Limb (tissue), 2 donors: ENCODE measurements around the gene KCNH4.

Source experiments
- DNase-seq, 2 donors: peaks; one replicate each; pipeline ENCODE4 v3.0.0-alpha.2; 2016; ENCODE audit errors: extremely low spot score in 2 of 2

Gene KCNH4

DNA sequence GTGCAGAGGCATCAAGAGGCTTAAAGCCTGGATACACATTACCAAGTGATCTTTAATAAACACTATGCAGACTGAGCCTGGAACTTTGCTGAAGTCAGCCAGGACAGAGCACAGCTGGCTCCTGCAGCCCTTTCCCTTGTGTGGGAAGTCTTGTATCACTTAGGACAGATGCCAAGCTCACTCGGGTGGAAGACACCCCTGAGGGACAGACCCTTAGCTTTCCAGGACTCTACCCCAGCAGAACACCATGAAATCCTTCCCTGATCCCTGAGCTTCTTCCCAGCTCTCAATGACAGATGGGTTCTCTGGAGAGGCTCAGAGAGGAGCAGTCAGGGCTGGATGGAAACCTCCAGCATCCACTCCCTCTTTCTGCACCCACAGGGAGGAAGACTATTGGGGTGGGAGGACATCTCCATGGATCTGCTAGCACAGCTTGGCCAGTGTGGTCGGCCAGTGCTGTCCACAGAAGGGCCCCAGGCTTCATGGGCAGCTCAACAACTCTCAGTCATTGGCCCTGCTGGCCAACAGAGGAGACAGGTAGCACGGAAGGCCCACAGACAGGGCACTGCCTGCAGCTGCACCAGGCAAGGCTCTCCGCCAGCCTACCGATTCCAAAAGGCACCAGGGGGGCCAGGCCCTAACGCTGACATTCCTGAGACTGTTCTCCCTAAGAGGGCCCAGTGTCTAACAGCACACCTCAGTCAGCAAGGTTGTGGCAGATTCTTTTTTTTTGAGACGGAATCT, 42.0 kb downstream of the KCNH4 start:
- DNase-seq: no peak

- DNase-seq: no peak
These were observed 44.3 kb downstream of the KCNH4 start for GRCh38 chr17:42136654-42137051.

- no peak for DNase-seq
These were observed 45.0 kb downstream of the KCNH4 start for GRCh38 chr17:42135664-42136653.

DNA sequence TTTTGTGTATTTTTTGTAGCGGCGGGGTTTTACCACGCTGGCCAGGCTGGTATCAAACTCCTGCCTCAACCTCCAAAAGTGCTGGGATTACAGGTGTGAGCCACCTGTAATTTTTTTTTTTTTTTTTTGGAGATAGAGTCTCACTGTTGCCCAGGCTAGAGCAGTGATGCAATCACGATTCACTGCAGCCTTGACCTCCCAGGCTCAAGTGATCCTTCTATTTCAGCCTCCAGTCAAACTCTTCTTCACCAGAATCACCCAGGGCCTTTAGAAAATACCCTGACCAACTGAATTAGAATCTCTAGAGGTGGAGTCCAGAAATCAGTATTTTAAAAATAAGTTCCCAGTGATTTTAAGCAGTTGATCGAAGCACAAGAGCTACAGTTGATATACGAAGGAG, 45.8 kb downstream of the KCNH4 start:
- no peak for DNase-seq

GRCh38 chr17:42133461-42134041, 47.4 kb downstream of the KCNH4 start:
- no peak for DNase-seq

DNA sequence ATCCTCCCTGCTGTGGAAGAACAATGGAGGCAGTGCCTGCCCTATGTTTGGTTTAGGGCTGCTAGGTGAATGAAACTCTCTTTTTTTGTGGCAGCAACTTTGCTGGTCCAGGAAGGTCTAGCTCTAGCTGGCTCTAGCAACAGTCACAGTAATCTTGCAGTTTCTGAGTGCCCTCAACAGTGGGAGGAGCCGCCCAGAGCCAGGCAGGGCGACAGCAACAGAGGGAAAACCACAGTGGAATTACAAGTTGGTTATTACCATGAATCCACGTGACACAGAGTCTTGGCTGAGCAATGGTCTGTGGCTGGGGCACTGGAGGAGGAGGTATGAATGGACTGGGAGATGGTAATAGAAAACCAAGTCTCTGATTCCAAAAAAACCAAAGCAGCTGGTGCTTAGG, 48.0 kb downstream of the KCNH4 start:
- no peak for DNase-seq

- DNase-seq: no peak
These were observed 48.9 kb downstream of the KCNH4 start for GRCh38 chr17:42131981-42132432.

DNA sequence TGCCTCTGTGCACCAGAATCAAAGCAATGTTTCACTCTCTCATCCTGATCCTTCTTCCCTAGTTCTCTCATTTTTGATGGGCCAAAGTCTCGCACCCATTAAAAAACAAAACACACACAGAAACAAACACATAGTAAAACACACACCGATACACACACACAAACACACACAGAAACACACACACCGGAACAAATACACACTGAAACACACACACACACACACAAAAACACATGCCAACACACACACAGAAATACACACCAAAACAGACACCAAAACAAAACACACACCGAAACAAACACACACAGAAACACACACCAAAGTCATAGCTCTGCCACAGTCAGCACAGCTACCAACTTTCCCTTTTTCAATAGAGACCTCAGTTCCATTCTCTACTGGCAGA, 49.7 kb downstream of the KCNH4 start:
- no peak for DNase-seq

- DNase-seq: no peak
These were observed 50.5 kb downstream of the KCNH4 start for GRCh38 chr17:42130310-42130936.

- DNase-seq: no peak
These were observed 51.7 kb downstream of the KCNH4 start for GRCh38 chr17:42129109-42129837.

DNA sequence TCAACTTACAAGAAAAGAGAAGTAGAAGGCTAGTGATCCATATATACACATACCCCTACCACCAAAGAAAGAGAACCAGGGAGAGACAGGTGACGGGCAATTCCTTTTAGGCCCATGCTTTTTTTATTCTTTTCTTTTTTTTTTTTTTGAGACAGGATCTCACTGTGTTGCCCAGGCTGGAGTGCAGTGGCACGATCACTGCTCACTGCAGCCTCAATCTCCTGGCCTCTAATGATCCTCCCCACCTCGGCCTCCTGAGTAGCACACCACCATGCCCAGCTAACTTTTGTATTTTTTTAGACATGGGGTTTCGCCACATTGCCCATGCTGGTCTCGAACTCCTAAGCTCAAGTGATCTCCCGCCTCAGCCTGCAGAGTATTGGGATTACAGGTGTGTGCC, 53.5 kb downstream of the KCNH4 start:
- no peak for DNase-seq

GRCh38 chr17:42126836-42127235, 54.1 kb downstream of the KCNH4 start:
- DNase-seq: no peak

- DNase-seq: no peak
These were observed 55.4 kb downstream of the KCNH4 start for GRCh38 chr17:42125565-42125964.

GRCh38 chr17:42124256-42124655, 56.7 kb downstream of the KCNH4 start:
- no peak for DNase-seq

DNA sequence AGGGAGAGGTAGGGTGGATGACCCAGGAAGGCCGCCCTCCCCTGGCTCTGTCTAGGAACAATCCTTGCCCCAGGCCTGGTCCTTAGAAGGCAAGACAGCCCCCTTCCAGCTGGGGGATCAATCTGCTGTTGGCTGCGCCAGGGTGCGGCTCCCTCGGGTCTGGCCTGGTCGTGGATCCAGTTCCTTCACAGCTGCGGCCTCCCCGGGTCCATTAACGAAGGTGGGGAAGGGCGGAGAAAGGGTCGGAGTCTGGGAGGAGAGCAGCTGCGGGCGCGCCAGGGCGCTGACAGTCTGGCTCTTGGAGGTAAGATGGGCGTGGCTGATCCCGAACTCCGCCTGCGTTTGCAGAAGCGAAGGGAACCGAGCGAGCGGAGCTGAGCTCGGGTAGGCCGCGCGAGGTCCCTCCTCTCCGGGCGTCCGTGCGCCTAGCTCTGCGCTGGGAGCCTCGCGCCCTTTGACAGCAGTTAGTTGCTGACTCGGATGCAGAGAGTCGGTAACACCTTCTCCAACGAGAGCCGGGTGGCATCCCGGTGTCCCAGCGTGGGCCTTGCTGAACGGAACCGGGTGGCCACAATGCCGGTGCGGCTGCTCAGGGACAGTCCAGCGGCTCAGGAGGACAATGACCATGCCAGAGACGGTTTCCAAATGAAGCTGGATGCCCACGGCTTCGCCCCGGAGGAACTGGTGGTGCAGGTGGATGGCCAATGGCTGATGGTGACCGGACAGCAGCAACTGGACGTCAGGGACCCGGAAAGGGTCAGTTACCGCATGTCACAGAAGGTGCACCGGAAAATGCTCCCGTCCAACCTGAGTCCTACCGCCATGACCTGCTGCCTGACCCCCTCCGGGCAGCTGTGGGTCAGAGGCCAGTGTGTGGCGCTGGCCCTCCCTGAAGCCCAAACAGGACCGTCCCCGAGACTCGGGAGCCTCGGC, 58.3 kb downstream of the KCNH4 start, which contains the start of gene HSPB9:
TSS of gene HSPB9 (plus strand) at position 434 of the 933 bp plus-strand sequence. CDS start at position 481, 47 bp downstream.
- peak; percentile 36 to 68 for DNase-seq

- DNase-seq: peak; percentile 80 to 91
These were observed 59.9 kb downstream of the KCNH4 start, which contains the start of gene KAT2A for GRCh38 chr17:42120770-42121769. KAT2A (minus strand) TSS chr17:42121367; CDS start chr17:42121304, 63 bp downstream.

GRCh38 chr17:42120161-42120769, 60.7 kb downstream of the KCNH4 start:
- DNase-seq: no peak

DNA sequence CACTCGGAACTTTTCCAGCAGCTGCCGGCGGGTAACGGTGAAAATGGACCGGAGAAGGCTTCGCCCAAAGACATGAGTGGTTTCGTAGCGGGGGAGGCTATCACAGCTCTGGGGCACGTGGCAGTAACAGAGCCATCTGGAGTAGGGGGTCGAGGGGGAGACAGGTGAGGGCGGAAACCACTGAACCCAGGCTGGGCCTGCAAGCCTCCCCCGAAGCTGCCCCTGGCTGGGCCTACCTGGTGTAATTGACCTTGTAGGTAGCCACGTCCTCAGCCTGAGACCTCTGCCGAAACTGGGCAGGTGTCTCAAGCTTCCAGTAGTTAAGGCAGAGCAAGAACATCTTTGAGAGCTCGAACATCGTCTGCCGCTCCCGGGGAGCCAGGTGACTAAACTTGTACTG, 61.6 kb downstream of the KCNH4 start:
- no peak for DNase-seq
